KOPT-K1 (cell line): ENCODE measurements around the gene MAP2K3.

Experiments
- H3K27ac ChIP-seq: fragments of 200-600 bp; sonication (generic); 2 replicates; pipeline ENCODE4 v1.5.1; 2016; ENCODE audit warnings: antibody characterized with exemption, mild to moderate bottlenecking, low read depth, low read length; ENCODE audit not compliant: poor library complexity, severe bottlenecking
- H3K36me3 ChIP-seq: fragments of 200-600 bp; sonication (generic); 2 replicates; pipeline ENCODE4 v1.5.1; 2017; ENCODE audit warnings: antibody characterized with exemption, mild to moderate bottlenecking, low read length, moderate library complexity; ENCODE audit not compliant: insufficient read depth
- H3K9me3 ChIP-seq: fragments of 200-600 bp; sonication (generic); 2 replicates; pipeline ENCODE4 v1.5.1; 2017; ENCODE audit warnings: antibody characterized with exemption, low read length, mild to moderate bottlenecking; ENCODE audit not compliant: insufficient read depth, poor library complexity, severe bottlenecking

Gene MAP2K3

DNA sequence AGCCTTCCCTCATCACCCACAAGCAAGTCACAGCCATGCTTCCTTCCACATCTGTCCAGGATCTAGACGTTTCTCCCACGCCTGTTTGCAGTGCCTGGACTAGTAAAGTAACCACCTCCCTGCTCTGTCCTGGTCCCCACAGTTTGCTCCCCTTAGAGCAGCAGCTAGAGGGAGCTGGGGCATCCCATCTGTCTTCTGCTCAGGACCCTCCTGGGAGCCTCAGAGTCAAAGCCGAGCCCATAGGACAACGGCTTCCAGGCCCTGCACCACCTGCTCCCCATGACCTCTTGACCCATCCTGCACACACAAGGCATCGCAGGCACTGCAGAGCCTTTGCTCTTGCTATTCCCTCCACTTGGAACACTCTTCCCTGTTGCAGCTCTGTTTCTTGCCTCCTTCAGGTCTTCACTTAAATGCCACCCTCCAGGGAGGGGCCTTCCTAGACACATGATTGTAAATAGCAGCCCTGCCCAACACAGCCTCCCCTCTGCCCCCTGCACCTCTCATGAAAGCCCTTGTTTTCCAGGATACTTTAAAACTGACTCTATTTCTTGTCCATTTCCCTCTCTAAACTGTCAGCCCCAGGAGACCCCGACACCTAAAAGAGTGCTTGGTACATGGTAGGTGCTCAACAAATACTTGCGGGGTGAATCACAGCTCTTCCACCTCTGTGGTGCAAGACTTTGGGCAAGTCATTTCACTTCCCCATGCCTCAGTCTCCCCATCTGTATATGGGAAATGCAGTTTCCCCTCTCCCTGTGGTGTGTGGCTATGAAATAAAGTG lies 34.4 kb upstream of the MAP2K3 start:
- H3K36me3 ChIP-seq: no peaks in the 10 kb centered on the region
- H3K9me3 ChIP-seq: no peaks in the 10 kb centered on the region
- no peak overlapping the region for H3K27ac ChIP-seq

GRCh38 chr17:21250854-21251253 lies 33.7 kb upstream of the MAP2K3 start:
- Histone ChIP-seq H3K36me3 (no peaks in the 10 kb centered on the region), H3K27ac (no peak overlapping the region), H3K9me3 (no peaks in the 10 kb centered on the region)

GRCh38 chr17:21251337-21252010 lies 33.0 kb upstream of the MAP2K3 start:
- H3K9me3 ChIP-seq: no peaks in the 10 kb centered on the region
- H3K36me3 ChIP-seq: no peaks in the 10 kb centered on the region
- H3K27ac ChIP-seq: no peak overlapping the region

GRCh38 chr17:21252289-21252795 lies 32.2 kb upstream of the MAP2K3 start:
- H3K27ac ChIP-seq: no peak overlapping the region
- no peaks in the 10 kb centered on the region for H3K36me3 ChIP-seq

GRCh38 chr17:21252796-21253645 lies 31.5 kb upstream of the MAP2K3 start, which contains the start of gene NATD1:
Gene NATD1, minus strand, starts transcription at chr17:21253410. Its CDS starts 146 bp downstream, at chr17:21253264.
- H3K9me3 ChIP-seq: no peaks in the 10 kb centered on the region
- H3K27ac ChIP-seq: no peak within 1 kb of the TSS
- H3K36me3 ChIP-seq: no peaks in the 10 kb centered on the region

More at GRCh38 chr17:21252289-21252795, 32.2 kb upstream of the MAP2K3 start:
- H3K9me3 ChIP-seq: no peaks in the 10 kb centered on the region

DNA sequence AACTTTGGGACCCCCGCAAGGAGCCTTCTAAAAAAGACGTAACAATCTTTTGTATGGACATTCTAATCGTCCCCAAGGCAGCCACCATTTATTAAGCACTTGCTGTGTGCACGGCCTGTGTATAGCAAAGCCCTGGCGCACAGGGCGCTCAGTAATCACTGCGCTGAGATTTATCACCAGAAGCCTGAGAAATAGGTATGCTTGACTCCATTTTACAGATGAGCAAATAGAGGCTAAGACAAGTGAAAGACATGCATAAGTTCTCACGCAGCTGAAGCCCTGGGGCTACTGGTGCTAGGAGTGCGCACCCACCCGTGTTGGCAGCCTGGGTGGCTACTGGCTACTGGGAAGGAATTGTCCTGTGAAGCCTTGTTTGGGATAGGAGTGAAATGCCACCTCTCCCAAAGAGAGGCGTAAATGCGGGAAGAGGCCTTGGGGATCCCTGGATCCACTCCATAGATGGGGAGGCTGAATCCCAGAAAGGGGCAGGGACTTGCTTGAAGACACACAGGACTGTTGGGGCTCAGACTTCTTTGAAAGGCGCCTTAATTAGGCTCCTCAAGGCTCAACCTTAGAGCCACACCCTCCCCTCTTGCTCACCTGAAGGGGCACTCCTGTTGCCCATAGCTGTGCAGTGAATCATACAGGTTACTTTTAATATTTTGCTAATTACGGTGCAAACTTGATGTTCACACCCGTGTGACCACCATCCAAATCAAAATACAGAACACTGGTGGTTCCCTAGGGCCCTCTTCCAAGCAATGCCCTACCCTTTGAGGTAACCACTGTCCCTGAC lies 30.7 kb upstream of the MAP2K3 start:
- Histone ChIP-seq H3K9me3 (no peaks in the 10 kb centered on the region), H3K27ac (no peak overlapping the region), H3K36me3 (no peaks in the 10 kb centered on the region)

GRCh38 chr17:21258593-21258992 lies 25.9 kb upstream of the MAP2K3 start:
- Histone ChIP-seq H3K36me3 (no peaks in the 10 kb centered on the region), H3K9me3 (no peaks in the 10 kb centered on the region), H3K27ac (no peak overlapping the region)

DNA sequence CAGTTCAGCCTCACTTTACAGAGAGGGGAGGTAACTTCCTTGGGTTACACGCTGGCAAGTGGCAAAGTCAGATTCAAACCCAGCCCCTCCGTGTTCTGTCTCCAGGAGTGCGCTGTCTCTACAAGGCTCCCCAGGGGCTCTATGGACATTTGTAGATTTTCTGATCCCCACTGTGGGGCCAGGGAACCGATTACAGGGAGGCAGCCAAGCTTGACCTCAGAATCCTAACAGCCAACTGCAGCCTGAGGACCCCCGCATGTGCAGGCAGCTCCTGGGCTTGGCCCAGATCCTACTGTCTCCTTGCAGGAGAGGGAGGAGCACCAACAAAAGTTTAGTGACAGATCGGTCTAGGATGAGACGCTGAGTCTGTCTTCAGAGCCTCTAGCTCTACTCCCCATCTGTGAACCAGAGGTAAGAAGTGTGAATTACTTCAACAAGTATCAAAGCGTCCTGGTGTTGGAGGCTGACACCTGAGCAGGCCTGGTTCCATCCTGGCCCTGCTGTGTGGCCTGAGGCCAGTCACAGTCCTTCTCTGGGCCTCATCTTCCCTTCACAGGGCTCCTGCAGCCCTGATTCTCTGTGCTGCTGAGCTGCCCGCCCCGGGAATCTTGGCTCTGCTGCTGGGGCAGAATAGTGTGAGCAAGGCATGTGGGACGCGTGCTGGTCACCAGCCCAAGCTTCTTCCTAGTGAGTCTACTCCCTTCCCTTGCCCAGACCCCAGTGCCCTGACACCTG lies 22.1 kb upstream of the MAP2K3 start:
- H3K9me3 ChIP-seq: no peaks in the 10 kb centered on the region
- no peak overlapping the region for H3K27ac ChIP-seq
- H3K36me3 ChIP-seq: no peaks in the 10 kb centered on the region

GRCh38 chr17:21263376-21263775 lies 21.1 kb upstream of the MAP2K3 start:
- Histone ChIP-seq H3K9me3 (no peaks in the 10 kb centered on the region), H3K27ac (no peak overlapping the region), H3K36me3 (no peaks in the 10 kb centered on the region)

GRCh38 chr17:21268596-21269188 lies 15.8 kb upstream of the MAP2K3 start:
- Histone ChIP-seq H3K36me3 (no peaks in the 10 kb centered on the region), H3K27ac (peak overlapping the region; percentile 47), H3K9me3 (no peaks in the 10 kb centered on the region)

DNA sequence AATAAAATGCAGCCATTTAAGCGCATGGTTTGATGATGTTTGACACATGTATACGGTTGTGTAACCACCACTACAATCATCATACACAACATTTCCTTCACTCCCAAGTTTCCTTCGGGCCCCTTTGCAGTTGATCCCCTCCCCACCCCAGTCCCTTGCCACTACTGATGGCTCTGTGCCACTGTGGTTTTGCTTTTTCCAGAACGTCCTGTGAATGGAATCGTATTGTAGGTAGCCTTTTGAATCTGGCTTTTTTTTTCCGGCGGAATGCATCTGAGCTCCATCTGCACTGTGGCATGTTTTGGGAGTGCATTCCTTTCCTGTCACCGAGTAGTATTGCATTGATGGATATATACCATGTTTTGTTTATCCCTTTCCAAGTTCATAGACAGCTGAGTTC lies 15.1 kb upstream of the MAP2K3 start:
- H3K9me3 ChIP-seq: no peaks in the 10 kb centered on the region
- no peak overlapping the region for H3K27ac ChIP-seq
- no peaks in the 10 kb centered on the region for H3K36me3 ChIP-seq

DNA sequence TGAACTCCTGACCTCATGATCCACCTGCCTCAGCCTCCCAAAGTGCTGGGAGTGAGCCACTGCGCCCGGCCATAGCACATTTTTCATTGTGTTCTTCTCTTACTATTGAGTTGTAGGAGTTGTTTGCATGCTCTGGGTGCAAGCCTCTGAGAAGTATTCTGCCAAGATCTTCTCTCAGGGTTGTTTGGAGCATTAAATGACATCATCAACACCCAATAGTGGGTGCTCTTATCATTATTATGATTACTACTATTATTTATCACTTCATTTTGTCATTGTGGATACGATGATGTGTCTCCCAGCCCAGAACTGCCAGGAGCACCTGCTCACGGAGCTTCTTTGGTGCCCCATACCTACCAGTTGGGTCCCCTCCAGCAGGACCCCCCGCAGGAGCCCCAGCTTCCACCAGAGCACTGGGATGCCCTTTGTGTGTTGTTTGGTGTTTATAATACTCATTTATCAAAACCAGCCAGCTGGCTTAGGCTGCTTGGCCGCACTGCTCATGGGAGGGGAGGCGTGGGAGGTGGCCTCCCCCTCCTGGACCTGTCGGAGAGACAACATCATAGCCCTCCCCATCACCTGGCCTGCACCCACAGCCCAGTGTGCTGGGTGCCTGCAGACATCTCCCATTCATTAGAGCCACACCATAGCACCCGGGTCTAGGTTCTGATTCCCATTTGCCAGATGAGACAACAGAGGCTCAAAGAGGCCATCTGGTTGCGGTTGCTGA lies 12.9 kb upstream of the MAP2K3 start:
- no peaks in the 10 kb centered on the region for H3K36me3 ChIP-seq
- H3K27ac ChIP-seq: no peak overlapping the region
- no peaks in the 10 kb centered on the region for H3K9me3 ChIP-seq

DNA sequence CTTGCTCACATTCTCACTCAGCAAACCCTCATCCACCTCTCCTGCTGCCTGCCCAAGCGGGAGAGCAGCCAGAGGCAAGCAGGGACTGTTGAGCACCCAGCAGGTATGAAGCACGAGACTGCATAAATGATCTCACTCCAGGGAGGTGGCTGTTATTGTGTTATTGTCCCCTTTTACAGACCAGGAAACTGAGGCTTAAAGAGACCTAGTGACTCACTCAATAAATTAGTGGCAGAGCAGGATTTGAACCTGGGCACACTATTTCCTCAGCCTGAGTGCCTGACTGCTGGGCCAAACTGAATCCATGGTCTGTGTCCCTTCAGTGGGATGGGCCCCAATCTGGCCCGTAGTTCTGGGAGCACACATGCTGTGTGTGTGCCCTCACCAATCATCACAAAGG lies 12.3 kb upstream of the MAP2K3 start:
- Histone ChIP-seq H3K36me3 (no peaks in the 10 kb centered on the region), H3K9me3 (no peaks in the 10 kb centered on the region), H3K27ac (no peak overlapping the region)
